ENCODE results near the gene IQCK. TPM values are rescaled to one million over a fixed set of nuclear protein-coding genes. Genes with fewer than 3 reads are reported as not detected.
A peak's percentile ranks its signal among the peaks of the same experiment; 100 is the strongest.
"Not testable (repeated sequence)": the region's sequence is repeated elsewhere in the genome, so short reads cannot be mapped to it uniquely, and the experiment has no call there.

Gene IQCK
- total RNA-seq, 4 donors from 2014 or later, result 9.0 to 16.3 (median 14.5) TPM

DNA sequence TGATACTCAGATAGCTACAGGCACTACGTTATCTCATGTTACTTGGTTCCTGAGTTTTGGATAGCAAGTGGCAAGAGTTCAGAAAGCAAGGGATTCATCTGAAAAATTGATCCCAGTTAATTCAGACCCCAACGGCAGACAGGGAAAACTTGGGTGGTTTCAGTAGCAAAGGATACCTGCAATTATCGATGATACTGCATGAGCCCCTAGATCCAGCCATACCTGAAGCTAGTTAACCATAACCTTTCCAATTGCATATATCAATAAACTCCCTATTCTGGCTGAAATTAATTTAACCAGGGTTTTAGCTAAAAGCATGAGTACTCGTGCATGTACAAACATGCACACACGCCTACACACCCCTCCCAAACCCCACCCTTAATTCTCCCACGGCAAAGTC, 4.4 kb upstream of the IQCK start:
- no peak overlapping the region for H3K27ac ChIP-seq
- H3K36me3 ChIP-seq, result peaks cover 0 to 59% of the 10 kb centered on the region in 2 donors
- no peak overlapping the region for H3K4me3 ChIP-seq
- no peak for ATAC-seq
- 89% methylated on average over 3 to 6 of the region's 6 CpGs for WGBS, 2 donors (ENCODE audit: low coverage in 1 of 2)
- no peaks in the 10 kb centered on the region for H3K9me3 ChIP-seq
- H3K4me1 ChIP-seq, result peaks cover 0 to 24% (median 5%) of the 10 kb centered on the region in 3 donors
- H3K27me3 ChIP-seq, result no peaks in the 10 kb centered on the region
- TF ChIP-seq POLR2AphosphoS5 (IDR thresholded peaks at IDR 0.05) (no peak), POLR2A (IDR thresholded peaks at IDR 0.05) (no peak), EP300 (IDR thresholded peaks at IDR 0.05) (no peak)
- TF ChIP-seq, protein P1, sequence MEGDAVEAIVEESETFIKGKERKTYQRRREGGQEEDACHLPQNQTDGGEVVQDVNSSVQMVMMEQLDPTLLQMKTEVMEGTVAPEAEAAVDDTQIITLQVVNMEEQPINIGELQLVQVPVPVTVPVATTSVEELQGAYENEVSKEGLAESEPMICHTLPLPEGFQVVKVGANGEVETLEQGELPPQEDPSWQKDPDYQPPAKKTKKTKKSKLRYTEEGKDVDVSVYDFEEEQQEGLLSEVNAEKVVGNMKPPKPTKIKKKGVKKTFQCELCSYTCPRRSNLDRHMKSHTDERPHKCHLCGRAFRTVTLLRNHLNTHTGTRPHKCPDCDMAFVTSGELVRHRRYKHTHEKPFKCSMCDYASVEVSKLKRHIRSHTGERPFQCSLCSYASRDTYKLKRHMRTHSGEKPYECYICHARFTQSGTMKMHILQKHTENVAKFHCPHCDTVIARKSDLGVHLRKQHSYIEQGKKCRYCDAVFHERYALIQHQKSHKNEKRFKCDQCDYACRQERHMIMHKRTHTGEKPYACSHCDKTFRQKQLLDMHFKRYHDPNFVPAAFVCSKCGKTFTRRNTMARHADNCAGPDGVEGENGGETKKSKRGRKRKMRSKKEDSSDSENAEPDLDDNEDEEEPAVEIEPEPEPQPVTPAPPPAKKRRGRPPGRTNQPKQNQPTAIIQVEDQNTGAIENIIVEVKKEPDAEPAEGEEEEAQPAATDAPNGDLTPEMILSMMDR (IDR thresholded peaks at IDR 0.05), result no peak

DNA sequence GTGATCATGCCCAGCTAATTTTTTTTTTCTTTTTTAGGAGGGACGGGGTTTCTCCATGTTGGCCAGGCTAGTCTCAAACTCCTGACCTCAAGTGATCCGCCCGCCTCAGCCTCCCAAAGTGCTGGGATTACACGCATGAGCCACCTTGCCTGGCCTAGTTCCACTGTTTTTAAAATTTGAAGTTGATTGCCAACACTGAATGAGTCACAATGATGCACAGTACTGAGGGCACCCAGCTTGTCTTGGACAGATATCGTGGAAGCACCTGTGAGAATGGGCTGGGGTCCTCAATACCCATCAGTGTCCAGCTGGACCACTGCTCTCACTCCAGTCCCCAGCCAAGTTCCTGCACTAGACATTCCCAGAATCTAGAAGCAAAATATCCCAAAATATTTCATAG, 2.5 kb upstream of the IQCK start:
- Histone ChIP-seq H3K4me1 (peaks cover 0 to 42% (median 10%) of the 10 kb centered on the region in 3 donors), H3K36me3 (peaks cover 0 to 41% of the 10 kb centered on the region in 2 donors), H3K27ac (no peak overlapping the region), H3K9me3 (no peaks in the 10 kb centered on the region), H3K27me3 (no peaks in the 10 kb centered on the region), H3K4me3 (no peak overlapping the region)
- no peak for ATAC-seq
- 75% methylated on average over 2 of the region's 5 CpGs; no CpG with 5 or more reads in 1 of the 2 donors for WGBS, 2 donors (ENCODE audit: low coverage in 1 of 2)
- no peak for TF ChIP-seq POLR2AphosphoS5 (IDR thresholded peaks at IDR 0.05)
- TF ChIP-seq, protein P1 (IDR thresholded peaks at IDR 0.05), result no peak
- no peak for TF ChIP-seq POLR2A (IDR thresholded peaks at IDR 0.05)
- no peak for TF ChIP-seq EP300 (IDR thresholded peaks at IDR 0.05)

DNA sequence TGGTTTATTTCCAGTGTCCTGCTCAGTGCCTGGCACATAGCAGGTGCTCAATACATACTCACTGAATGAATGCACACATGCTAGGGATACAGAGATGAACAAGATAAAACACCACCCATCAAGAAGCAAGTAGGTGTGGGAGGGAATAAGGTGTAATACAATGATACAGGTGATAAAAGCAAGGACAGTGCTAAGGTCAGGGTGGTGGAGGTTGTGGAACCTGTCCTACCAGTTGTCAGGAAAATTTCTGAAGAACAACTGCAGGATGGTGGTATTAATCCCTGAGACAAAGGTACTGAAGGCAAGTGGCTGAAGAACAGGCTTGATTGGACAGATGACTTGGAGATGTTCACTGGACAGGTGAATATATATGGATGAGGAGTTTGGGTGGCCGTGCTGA, 1.9 kb upstream of the IQCK start:
- no peak overlapping the region for H3K27ac ChIP-seq

DNA sequence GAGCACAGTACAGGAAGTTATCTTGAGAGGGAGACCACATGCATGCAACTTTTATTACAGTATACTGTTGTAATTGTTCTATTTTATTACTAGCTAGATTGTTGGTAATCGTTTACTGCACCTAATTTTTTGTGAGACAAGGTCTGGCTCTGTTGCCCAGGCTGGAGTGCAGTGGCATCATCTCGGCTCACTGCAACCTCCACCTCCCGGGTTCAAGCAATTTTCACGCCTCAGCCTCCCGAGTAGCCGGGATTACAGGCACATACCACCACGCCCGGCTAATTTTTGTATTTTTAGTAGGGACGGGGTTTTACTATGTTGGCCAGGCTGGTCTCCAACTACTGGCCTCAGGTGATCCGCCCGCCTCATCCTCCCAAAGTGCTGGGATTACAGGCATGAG, 1.3 kb upstream of the IQCK start:
- Histone ChIP-seq H3K4me3 (peak overlapping the region; percentile 82 to 86), H3K4me1 (peaks cover 0 to 42% (median 10%) of the 10 kb centered on the region in 3 donors), H3K27ac (peak overlapping the region in 2 of 4 donors; percentile 80 to 91), H3K36me3 (peaks cover 0 to 31% of the 10 kb centered on the region in 2 donors)
- ATAC-seq, H3K9me3 ChIP-seq, H3K27me3 ChIP-seq: not testable (repeated sequence)
- WGBS, 2 donors (ENCODE audit: low coverage in 1 of 2), result 25 to 33% methylated on average over 9 of the region's 11 CpGs

More for the DNA sequence above, 1.9 kb upstream of the IQCK start:
- TF ChIP-seq EP300 (IDR thresholded peaks at IDR 0.05) (no peak), POLR2AphosphoS5 (IDR thresholded peaks at IDR 0.05) (no peak), POLR2A (IDR thresholded peaks at IDR 0.05) (no peak)
- TF ChIP-seq, protein P1 (IDR thresholded peaks at IDR 0.05), result no peak
- no peak for ATAC-seq
- H3K27me3 ChIP-seq, result no peaks in the 10 kb centered on the region
- H3K4me1 ChIP-seq, result peaks cover 0 to 42% (median 10%) of the 10 kb centered on the region in 3 donors
- no peaks in the 10 kb centered on the region for H3K9me3 ChIP-seq
- H3K4me3 ChIP-seq, result peak overlapping the region in 1 of 2 donors; percentile 86
- H3K36me3 ChIP-seq, result peaks cover 0 to 36% of the 10 kb centered on the region in 2 donors
- WGBS, 2 donors (ENCODE audit: low coverage in 1 of 2), result 79 to 100% methylated on average over 1 of the region's 1 CpG

DNA sequence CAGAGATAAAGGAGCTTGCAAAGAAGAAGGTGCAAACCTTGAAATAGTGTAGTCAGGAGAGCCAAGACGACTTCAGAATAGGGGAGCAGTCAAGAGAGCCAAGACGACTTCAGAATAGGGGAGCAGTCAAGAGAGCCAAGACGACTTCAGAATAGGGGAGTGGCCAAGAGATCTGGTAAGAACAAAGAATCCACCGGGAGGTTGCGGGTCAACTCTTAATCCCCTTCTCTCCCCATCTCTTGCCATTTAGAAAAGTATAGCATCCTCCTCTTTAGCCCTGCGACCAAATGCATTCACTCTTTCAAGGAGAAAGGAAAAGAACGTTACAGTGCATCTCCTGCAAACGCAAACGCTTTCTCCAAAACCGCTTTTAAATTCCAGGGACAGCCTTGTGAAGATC, 757 bp upstream of the IQCK start:
- Histone ChIP-seq H3K36me3 (peaks cover 0 to 25% of the 10 kb centered on the region in 2 donors), H3K4me3 (peak overlapping the region; percentile 82 to 86), H3K9me3 (no peaks in the 10 kb centered on the region), H3K27ac (peak overlapping the region; percentile 67 to 91 (median 83)), H3K4me1 (peaks cover 0 to 42% (median 10%) of the 10 kb centered on the region in 3 donors), H3K27me3 (no peaks in the 10 kb centered on the region)
- ATAC-seq, result no peak
- TF ChIP-seq POLR2AphosphoS5 (IDR thresholded peaks at IDR 0.05) (no peak), EP300 (IDR thresholded peaks at IDR 0.05) (no peak), POLR2A (IDR thresholded peaks at IDR 0.05) (no peak)
- TF ChIP-seq, protein P1 (IDR thresholded peaks at IDR 0.05), result no peak
- 0% methylated on average over 8 to 10 of the region's 10 CpGs for WGBS, 2 donors (ENCODE audit: low coverage in 1 of 2)
